ENCODE data around the gene CTDSPL. TPM values are rescaled to one million over a fixed set of nuclear protein-coding genes. Genes with fewer than 3 reads are reported as not detected.

CTDSPL gene
- total and polyA plus RNA-seq, 2 of the 13 experiments (the other 11 are each of a cell fraction or from before 2014, with no cell fraction given) = 26.1 to 142 TPM

DNA sequence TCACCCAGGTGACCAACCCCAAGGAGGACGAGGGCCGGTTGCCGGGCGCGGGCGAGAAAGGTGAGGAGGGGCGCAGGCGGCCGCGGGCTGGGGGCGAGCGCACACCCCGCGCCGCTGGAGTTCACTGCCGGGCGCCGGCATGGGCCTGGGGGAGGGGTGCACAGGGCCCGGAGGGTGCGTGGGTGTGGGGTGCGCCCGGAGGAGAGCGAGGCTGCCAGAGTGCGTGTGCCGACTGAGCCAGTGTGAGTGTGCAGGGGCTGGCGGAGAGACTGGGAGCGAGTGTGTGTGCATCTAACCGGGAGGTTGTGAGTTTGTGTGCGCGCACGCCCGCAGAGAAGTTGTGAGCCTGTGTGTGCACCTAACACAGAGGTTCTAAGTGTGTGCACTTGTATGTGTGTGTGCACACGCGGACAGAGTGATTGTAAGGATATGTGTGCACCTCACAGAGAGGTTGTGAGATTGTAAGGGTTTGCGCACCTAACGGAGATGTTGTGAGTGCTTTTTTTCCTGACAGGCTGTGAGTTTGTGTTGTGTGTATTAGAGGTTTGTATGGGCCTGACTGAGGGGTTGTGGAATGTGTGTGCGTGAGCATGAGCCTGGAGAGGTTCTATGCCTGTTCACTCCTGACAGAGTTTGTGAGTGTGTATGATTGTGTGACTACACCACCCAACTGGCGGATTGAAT, 681 bp downstream of the CTDSPL start (continued):
- TF ChIP-seq, protein P1, sequence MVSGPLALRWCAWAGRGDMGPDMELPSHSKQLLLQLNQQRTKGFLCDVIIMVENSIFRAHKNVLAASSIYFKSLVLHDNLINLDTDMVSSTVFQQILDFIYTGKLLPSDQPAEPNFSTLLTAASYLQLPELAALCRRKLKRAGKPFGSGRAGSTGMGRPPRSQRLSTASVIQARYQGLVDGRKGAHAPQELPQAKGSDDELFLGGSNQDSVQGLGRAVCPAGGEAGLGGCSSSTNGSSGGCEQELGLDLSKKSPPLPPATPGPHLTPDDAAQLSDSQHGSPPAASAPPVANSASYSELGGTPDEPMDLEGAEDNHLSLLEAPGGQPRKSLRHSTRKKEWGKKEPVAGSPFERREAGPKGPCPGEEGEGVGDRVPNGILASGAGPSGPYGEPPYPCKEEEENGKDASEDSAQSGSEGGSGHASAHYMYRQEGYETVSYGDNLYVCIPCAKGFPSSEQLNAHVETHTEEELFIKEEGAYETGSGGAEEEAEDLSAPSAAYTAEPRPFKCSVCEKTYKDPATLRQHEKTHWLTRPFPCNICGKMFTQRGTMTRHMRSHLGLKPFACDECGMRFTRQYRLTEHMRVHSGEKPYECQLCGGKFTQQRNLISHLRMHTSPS (CRISPR knock-in tag; IDR thresholded peaks at IDR 0.05; ENCODE audit: low read depth) = peak; percentile 49; the same call in 1 of the 2 replicates
- TF ChIP-seq ZNF101 (CRISPR knock-in tag; IDR thresholded peaks at IDR 0.05; ENCODE audit: borderline replicate concordance, low read depth) = no peak
- TF ChIP-seq, protein P2, sequence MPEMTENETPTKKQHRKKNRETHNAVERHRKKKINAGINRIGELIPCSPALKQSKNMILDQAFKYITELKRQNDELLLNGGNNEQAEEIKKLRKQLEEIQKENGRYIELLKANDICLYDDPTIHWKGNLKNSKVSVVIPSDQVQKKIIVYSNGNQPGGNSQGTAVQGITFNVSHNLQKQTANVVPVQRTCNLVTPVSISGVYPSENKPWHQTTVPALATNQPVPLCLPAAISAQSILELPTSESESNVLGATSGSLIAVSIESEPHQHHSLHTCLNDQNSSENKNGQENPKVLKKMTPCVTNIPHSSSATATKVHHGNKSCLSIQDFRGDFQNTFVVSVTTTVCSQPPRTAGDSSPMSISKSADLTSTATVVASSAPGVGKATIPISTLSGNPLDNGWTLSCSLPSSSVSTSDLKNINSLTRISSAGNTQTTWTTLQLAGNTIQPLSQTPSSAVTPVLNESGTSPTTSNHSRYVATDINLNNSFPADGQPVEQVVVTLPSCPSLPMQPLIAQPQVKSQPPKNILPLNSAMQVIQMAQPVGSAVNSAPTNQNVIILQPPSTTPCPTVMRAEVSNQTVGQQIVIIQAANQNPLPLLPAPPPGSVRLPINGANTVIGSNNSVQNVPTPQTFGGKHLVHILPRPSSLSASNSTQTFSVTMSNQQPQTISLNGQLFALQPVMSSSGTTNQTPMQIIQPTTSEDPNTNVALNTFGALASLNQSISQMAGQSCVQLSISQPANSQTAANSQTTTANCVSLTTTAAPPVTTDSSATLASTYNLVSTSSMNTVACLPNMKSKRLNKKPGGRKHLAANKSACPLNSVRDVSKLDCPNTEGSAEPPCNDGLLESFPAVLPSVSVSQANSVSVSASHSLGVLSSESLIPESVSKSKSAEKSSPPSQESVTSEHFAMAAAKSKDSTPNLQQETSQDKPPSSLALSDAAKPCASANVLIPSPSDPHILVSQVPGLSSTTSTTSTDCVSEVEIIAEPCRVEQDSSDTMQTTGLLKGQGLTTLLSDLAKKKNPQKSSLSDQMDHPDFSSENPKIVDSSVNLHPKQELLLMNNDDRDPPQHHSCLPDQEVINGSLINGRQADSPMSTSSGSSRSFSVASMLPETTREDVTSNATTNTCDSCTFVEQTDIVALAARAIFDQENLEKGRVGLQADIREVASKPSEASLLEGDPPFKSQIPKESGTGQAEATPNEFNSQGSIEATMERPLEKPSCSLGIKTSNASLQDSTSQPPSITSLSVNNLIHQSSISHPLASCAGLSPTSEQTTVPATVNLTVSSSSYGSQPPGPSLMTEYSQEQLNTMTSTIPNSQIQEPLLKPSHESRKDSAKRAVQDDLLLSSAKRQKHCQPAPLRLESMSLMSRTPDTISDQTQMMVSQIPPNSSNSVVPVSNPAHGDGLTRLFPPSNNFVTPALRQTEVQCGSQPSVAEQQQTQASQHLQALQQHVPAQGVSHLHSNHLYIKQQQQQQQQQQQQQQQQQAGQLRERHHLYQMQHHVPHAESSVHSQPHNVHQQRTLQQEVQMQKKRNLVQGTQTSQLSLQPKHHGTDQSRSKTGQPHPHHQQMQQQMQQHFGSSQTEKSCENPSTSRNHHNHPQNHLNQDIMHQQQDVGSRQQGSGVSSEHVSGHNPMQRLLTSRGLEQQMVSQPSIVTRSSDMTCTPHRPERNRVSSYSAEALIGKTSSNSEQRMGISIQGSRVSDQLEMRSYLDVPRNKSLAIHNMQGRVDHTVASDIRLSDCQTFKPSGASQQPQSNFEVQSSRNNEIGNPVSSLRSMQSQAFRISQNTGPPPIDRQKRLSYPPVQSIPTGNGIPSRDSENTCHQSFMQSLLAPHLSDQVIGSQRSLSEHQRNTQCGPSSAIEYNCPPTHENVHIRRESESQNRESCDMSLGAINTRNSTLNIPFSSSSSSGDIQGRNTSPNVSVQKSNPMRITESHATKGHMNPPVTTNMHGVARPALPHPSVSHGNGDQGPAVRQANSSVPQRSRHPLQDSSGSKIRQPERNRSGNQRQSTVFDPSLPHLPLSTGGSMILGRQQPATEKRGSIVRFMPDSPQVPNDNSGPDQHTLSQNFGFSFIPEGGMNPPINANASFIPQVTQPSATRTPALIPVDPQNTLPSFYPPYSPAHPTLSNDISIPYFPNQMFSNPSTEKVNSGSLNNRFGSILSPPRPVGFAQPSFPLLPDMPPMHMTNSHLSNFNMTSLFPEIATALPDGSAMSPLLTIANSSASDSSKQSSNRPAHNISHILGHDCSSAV (CRISPR knock-in tag; IDR thresholded peaks at IDR 0.05; ENCODE audit: borderline replicate concordance) = no peak
- TF ChIP-seq ZNF343 (CRISPR knock-in tag; IDR thresholded peaks at IDR 0.05) = no peak
- TF ChIP-seq, protein P3, sequence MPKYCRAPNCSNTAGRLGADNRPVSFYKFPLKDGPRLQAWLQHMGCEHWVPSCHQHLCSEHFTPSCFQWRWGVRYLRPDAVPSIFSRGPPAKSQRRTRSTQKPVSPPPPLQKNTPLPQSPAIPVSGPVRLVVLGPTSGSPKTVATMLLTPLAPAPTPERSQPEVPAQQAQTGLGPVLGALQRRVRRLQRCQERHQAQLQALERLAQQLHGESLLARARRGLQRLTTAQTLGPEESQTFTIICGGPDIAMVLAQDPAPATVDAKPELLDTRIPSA (CRISPR knock-in tag; IDR thresholded peaks at IDR 0.05; ENCODE audit: borderline replicate concordance) = no peak
- TF ChIP-seq ZNF749 (CRISPR knock-in tag; IDR thresholded peaks at IDR 0.05; ENCODE audit: borderline replicate concordance) = peak; percentile 34; the same call in 1 of the 2 replicates
- TF ChIP-seq ZBTB7A (CRISPR knock-in tag; IDR thresholded peaks at IDR 0.05) = no peak
- TF ChIP-seq DNMT3B (CRISPR knock-in tag; conservative IDR thresholded peaks at IDR 0.05) = no peak; the same call in 1 of the 2 replicates
- peak; percentile 56 for TF ChIP-seq HNRNPLL (IDR thresholded peaks at IDR 0.05; ENCODE audit: low read depth, low read length, poor library complexity, severe bottlenecking)
- no peak for TF ChIP-seq ZEB1 (IDR thresholded peaks at IDR 0.05; ENCODE audit: insufficient replicate concordance, low read depth)
- TF ChIP-seq ZNF605 (CRISPR knock-in tag; IDR thresholded peaks at IDR 0.05) = peak; percentile 53; the same call in 1 of the 2 replicates
- TF ChIP-seq RFXANK (CRISPR knock-in tag; IDR thresholded peaks at IDR 0.05) = no peak
- TF ChIP-seq, protein P4, sequence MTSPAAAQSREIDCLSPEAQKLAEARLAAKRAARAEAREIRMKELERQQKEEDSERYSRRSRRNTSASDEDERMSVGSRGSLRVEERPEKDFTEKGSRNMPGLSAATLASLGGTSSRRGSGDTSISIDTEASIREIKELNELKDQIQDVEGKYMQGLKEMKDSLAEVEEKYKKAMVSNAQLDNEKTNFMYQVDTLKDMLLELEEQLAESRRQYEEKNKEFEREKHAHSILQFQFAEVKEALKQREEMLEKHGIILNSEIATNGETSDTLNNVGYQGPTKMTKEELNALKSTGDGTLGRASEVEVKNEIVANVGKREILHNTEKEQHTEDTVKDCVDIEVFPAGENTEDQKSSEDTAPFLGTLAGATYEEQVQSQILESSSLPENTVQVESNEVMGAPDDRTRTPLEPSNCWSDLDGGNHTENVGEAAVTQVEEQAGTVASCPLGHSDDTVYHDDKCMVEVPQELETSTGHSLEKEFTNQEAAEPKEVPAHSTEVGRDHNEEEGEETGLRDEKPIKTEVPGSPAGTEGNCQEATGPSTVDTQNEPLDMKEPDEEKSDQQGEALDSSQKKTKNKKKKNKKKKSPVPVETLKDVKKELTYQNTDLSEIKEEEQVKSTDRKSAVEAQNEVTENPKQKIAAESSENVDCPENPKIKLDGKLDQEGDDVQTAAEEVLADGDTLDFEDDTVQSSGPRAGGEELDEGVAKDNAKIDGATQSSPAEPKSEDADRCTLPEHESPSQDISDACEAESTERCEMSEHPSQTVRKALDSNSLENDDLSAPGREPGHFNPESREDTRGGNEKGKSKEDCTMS (CRISPR knock-in tag; conservative IDR thresholded peaks at IDR 0.05) = no peak
- TF ChIP-seq PHF20 (CRISPR knock-in tag; IDR thresholded peaks at IDR 0.05) = no peak

All from HepG2 (cell line).